ENCODE results near the gene SPDYE3.
"Not testable (repeated sequence)": the region's sequence is repeated elsewhere in the genome, so short reads cannot be mapped to it uniquely, and the experiment has no call there.

Gene SPDYE3, protein sequence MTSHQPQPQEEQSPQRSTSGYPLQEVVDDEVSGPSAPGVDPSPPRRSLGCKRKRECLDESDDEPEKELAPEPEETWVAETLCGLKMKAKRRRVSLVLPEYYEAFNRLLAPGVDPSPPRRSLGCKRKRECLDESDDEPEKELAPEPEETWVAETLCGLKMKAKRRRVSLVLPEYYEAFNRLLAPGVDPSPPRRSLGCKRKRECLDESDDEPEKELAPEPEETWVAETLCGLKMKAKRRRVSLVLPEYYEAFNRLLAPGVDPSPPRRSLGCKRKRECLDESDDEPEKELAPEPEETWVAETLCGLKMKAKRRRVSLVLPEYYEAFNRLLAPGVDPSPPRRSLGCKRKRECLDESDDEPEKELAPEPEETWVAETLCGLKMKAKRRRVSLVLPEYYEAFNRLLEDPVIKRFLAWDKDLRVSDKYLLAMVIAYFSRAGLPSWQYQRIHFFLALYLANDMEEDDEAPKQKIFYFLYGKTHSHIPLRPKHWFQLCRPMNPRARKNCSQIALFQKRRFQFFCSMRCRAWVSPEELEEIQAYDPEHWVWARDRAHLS

DNA sequence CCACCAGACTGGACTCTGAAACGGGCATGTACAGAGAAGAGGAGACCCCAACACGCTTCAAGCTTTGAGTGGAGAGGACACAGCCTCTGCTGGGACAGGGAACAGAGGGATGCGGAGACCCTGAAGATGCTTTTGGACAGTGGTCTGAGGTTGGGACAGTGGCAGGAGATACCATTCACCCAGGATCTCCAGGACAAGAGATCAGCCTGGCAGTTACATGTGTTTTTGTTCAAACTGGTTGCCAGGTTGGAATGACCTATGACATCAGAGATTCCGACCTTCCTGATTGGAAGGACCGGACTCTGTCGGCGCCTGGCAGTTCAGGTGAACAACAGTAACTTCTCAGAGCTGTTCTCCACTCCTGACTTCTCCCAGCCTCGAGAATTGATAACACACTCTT lies at the start of gene SPDYE3:
SPDYE3 (plus strand) TSS at position 301 of the 400 bp plus-strand sequence. CDS start 184 bp downstream, outside the sequence.
- not testable (repeated sequence) for DNase-seq

DNA sequence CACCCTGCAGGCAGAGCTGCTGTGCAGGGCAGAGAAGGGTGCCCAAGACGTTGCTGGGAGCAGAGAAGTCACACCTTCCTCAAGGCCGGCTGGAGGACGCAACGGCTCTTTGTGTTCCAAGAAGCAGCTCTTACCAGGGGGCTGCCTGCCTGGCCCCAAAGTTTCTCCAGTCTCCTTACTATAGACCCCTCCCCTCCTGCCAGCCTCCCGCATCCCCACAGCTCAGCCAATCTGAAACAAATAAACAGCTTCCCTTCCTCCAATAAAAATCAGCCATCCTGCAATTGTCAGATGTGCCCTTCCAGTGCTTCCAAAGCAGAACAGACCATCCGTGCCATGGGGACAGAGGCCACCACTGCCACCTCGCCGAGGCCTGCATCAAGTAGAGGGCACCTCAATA lies 47.5 kb upstream of the SPDYE3 start:
- DNase-seq: not testable (repeated sequence)

DNA sequence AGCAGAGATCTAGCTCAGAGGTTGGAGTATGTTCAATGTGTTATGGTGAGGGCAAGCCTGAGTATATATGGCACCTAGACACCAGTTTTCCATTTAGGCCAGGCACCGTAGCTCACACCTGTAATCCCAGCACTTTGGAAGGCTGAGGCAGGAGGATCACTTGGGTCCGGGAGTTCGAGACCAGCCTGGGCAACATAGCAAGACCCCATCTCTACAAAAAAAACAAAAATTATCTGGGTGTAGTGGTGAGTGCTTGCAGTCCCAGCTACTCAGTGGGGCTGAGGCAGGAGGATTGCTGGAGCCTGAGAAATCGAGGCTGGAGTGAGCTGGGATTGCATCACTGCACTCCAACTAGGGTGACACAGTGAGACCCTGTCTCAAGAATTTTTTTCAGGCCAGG lies 44.6 kb upstream of the SPDYE3 start:
- DNase-seq: not testable (repeated sequence)

DNA sequence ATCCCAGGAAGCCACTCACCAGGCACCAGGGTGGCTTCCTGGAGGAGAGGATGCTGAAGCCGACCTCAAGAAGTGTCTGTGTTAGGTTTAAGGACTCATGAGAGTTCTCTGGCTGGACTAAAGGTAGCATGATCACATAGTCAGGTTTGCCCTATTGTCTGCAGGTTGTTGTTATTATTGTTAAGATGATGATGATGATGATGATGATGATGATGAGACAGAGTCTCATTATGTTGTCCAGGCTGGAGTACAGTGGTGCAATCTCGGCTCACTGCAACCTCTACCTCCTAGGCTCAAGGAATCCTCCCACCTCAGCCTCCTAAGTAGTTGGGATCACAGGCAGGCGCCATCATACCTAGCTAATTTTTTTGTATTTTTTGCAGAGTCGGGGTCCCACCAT lies 43.3 kb upstream of the SPDYE3 start:
- not testable (repeated sequence) for DNase-seq

DNA sequence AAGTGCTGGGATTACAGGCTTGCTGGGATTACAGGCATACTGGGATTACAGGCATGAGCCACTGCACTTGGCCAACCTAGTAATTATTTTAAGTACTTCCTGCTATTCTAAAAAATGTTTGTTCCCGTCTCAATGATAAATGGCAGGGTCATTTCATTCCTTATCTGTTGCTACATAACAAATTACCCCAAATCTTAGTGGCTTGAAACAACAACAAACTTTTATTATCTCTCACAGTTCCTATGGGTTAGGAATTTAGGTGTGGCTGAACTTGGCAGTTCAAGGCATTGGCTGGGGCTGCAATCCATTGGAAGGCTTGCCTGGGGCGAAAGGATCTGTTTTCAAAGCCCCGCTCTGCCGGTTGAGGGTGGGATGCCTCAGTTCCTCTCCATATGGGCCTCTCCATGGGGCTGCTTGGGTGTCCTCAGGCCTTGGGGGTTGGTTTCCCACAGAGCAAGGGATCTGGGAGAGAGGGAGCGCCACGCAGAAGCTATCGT lies 42.8 kb upstream of the SPDYE3 start:
- not testable (repeated sequence) for DNase-seq

DNA sequence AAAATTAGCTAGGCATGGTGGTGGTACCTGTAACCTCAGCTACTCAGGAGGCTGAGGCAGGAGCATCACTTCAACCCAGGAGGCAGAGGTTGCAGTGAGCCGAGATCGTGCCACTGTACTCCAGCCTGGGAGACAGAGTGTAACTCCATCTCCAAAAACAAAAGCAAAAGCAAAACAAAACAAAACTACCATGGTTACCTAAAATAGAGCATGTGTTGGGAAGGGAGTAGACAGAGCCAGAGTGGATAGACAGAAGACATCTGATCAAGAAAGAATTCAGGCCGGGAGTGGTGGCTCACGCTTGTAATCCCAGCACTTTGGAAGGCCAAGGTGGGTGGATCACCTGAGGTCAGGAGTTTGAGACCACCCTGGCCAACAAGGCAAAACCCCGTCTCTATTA lies 41.7 kb upstream of the SPDYE3 start:
- not testable (repeated sequence) for DNase-seq

DNA sequence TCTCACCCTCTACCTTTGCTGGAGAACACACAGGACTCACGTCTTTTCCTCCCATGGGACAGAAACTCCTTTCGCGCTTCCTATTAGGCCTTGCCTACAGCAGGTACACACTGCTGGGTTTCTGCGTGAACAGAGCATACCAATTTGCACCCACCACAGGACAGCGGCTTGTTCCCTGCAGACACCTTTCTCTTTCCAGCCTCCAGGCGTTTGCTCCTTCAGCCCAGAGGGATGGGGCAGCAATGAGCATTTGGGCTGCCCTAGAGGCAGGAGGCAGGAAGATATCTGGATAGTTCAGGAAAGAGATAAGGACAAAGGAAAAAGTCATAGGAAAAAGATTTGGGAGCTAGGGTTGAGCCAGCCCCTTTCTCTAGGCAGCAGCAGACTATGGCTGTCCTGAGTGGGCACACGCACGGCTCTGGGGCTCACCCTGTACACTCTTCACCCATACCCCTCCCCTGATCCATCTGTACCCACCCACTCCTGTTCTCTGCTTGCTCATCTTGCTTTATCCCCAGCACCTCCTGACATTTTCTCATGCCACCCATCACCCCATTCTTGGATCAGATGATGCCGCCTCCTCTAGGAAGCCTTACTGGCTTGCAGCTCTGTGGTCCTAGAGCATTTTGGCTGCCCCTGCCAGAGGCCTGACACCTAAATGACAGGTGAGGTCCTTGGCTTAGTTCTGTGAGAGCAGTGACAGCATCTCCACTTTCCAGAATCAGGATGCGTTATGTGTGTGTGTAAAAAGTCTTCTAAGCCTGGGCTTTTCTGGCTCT lies 40.7 kb upstream of the SPDYE3 start:
- no peak for DNase-seq

DNA sequence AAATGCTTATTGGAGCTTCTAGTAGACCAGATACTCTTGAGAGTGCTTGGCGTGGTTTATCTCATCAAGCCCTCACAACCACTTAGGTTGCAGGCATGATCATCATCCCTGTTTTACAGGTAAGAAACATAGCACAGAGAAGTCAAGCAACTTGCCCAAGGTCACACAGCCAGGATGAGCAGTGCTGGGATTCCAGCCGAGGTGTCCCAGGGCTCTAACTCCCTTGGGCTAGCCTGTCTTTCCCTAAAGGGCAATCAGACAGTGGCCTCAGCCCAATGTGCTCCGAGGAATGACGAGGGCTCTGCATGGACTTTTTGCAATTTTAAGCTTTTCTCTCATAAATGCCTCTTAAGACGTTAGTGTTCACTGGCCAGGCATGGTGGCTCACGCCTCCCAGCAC lies 39.9 kb upstream of the SPDYE3 start:
- DNase-seq: no peak

DNA sequence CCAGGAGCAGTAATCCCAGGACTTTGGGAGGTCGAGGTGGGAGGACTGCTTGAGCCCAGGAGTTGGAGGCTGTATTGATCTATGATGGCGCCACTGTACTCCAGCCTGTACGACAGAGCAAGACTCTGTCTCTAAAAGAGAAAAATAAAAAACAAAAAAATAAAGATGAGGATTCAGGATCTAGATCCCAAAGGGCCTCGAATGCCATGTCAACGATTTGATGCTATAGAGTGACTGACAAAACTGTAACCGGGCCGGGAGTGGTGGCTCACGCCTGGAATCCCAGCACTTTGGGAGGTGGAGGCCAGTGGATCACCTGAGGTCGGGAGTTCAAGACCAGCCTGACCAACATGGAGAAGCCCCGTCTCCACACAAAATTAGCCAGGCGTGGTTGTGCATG lies 38.6 kb upstream of the SPDYE3 start:
- DNase-seq: not testable (repeated sequence)

DNA sequence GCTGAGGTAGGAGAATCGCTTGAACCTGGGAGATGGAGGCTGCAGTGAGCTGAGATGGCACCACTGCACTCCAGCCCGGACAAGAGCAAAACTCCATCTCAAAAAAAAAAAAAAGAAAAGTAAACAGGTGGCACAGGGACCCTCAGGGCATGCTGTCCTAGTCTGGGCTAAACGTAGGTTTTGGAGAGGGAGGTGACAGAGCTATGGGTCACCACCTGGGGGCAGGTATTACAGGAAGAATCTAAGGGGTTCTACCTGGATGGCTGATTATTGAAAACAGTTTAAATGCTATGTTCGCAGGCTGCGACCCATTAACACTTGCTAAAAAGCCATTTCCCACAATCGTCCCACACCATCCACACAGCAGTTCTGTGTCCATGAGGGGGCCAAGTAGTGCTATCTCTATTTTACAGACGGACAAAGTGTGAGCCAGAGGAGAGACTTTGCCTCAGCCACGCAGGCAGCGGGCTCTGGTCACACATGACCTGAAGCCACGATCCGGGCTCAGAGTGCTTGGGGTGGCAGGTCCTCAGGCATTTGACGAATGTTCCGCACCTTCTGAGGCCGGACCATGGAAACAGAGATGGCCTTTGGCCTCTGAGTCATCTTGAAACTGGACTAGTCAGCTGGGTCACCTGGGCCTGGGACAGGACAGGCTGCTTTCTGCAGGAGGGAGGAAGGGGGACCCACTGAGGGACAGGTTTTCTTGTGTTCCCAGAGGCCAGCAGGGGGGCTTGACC lies 38.0 kb upstream of the SPDYE3 start:
- peak; percentile 43 for DNase-seq

DNA sequence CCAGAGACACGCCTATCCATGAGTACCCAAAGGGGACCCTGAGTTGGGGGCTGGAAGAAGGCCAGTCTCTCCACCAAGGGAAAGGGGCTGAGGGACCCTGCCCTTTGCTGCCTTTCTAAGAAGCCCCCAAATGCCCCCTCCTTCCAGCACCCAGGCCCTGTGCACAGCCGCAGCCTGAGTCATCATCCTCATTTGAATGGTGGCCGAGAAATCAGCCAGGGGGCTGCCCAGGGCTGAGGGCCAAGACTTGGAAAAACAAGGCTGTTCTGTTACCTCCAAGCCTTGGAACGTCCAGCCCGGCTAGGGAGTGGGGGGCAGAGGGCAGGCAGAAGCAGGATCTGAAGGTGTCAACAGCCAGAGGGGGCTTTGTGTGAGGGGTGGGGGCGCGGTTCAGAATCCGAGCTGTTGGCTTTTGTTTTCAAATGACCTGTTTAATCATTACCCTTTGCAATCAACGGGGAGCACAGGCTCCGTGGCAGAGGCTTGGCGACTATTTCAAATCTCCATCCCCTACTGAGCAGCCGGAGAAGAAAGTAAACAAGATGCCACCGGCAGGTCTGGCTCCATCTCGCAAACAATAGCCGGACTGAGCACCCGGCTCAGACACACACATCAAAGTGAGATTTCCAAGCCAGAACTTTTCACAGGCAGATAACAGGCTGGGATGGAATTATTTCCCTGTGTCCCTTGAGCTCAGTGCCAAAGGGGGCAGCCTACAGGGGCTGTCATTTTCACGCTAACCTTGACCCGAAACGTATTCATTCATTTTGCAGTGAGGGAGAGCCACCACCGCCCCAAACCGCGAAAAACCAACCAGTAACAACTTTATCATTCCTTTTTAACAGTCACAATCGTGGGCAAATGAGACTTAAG lies 37.2 kb upstream of the SPDYE3 start:
- peak; percentile 8 for DNase-seq

DNA sequence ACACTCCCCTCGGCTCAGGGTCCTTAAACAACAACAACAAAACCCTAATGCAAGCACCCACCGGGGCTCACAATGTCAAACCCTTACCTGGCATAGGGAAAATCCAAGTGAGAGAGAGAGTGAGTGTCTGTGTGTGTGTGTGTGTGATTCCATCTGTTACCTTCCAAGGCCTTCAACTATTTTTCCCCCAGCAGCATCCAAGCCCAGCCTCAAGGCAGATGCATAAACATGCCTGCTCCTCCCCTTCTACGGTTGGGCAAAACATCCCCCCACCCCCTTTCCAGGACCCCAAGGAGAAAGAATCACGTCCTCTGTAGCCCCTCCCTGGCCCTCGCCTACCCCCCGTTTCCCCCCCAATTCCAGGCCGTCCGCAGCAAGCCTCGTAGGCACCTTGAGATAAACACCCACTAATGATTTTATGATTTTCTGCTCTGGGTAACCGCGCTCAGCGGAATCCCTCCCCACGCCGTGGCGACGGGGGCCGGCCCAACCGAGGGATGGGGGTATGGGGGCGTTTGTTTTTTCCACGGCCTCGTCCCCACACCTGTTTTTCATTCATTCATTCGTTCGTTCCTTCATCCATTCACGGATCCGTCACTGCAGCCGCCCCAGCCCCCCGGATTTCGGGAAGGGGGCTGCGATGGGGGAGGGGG lies 36.4 kb upstream of the SPDYE3 start:
- DNase-seq: not testable (repeated sequence)

DNA sequence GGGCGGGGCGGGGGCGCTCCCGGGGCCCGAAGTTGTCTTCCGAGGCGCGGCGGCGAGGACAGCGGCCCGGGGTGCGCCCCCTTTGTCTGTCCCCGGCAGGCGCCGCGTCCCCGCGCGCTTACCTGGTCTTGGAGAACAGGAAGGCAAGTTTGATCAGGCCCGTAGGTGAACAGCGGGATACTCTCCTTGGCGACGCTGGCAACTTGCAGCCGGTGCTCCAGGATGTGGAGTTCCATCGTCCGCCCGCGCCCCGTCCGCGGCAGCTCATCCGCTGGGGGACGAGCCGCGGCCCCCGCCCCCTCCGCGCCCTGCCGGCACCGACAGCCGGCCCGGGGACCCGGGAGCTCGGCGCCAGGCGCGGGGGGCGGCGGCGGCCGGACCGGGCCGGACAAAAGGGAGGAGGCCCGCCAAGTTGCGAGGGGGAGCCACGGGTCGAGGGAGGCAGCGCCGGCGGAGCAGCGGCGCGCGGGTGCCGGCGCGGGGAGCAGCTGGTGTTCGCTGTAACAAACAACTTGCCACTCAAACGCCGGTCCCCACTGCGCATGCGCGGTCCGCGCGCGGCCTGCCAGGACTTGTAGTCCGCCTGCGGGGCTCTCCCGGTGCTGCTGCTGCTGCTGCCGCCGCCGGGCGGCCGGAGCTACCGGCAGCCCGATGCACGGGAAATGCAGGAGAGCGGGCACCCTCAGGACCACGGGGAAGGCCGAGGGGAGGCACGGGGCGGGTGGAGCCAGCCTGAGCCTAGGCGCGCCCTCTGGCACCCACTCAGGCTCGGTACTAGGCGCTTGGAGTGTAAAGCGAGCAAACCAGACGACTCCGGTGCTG lies 35.6 kb upstream of the SPDYE3 start:
- peak; percentile 96 for DNase-seq

DNA sequence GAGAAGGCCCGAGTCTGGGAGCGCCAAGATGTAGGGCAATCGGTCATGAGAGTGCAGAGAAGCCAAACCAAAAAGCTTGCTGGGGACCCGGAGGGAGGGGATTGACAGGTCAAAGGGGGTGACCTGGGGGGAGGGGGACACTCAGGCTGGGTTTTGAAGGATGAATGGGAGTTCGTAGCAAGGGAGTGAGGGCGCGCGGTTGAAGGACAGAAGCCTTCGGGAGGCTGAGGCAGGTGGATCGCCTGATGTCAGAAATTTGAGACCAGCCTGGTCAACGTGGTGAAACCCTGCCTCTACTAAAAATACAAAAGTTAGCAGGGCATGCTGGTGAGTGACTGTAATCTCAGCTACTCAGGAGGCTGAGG lies 35.0 kb upstream of the SPDYE3 start:
- not testable (repeated sequence) for DNase-seq

DNA sequence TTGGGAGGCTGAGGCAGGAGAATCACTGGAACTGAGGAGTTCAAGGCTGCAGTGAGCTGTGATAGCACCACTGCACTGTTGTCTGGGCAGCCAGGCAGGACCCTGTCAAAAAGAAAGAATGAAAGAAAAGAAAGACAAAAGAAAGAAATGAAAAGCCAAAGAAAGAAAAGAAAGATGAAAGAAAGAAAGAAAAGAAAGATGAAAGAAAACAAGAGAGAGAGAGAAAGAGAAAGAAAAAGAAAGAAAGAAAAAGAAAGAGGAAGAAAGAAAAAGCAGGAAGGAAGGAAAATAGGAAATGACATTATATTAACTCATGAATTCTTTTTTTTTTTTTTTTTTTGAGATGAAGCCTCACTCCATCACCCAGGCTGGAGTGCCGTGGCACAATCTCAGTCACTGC lies 32.4 kb upstream of the SPDYE3 start:
- DNase-seq: no peak

DNA sequence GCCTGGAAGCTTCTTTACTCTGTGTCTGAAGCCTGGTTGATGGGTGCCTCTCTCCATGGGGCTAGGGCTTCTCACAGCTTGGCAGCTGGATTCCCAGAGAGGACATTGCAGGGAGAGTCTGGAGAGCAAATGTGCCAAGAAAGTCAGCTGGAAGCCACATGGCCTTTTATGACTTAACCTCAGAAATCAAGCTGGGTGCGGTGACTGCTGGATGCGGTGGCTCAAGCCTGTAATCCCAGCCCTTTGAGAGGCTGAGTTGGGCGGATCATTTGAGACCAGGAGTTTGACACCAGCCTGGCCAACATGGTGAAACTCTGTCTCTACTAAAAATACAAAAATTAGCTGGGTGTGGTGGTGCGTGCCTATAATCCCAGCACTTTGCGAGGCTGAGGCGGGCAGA lies 31.4 kb upstream of the SPDYE3 start:
- not testable (repeated sequence) for DNase-seq

DNA sequence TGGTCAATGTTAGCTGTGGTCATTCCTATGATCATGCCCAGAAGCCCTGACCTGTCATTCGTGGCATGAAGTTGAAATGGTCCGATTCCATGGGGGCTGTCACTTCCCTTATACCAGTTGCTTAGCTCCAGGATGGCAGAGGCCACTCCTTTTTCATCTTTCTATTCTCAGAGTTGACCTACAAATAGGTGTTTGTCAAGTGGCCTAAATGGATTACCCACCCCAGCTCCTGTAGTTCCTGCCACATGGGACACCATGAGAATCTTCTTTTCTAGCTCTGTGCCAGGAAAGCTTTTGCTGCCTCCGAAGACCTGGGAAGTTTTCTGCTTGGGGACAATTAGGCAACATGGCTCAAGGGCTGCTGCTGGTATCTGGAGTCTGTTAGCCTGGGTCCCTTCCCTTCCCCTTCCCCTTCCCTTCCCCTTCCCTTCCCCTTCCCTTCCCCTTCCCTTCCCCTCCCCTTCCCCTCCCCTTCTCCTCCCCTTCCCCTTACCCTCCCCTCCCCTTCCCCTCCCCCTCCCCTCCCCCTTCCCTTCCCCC lies 25.4 kb upstream of the SPDYE3 start:
- not testable (repeated sequence) for DNase-seq

DNA sequence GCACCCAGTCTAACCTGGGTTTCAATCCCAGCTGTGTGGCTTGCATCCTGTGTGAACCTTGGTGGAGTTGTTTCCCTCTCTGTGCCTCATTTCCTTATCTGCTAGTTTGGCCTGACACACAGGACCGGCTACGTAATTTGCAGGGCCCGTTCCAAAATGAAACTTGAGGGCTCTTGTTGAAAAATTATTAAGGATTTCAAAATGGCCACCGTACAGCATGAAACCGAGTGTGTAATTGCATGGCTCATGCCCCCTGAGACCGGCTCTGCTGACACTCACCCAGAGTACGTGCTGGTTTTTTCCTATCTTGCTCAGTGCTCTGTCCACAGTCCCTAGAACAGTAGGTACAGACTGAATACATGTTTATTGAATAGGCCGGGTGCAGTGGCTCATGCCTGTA lies 24.4 kb upstream of the SPDYE3 start:
- DNase-seq: not testable (repeated sequence)

DNA sequence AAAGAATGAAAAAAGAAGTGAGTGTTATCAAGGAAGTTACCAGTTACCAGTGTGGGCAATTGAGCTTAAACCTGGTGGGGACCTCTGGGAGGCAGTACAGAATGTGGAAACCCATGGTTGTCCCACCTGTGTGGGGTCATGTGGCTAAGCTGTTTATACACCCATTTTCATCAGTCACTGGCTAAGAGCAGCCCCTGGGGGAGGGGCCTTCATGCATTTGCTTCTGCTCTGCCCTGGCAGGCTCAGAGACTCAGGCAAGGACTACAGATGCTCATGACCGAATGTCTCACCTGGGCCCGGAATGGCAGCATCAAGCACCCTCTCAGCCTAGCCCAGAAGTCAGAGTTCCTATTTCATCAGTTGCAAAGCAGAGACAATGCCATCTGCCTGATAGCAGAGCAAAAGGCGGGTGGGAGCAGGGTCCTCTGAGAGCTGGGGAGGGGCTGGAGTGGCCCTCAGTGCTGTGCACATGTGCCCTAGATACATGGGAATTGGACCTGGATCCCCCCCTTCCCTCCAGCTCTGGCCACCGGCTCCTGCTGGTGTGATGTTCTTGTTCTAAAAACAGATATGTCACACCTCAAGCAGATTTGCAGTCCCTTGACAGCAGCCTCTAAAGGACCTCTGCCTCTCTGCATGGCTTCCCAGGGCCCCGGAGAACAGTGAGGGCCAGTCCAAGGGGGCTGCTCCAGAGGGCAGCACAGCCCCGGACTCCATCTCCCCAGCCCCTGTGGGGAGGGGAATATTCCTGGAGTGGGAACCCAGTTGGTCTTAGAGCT lies 20.1 kb upstream of the SPDYE3 start:
- not testable (repeated sequence) for DNase-seq

Data from hematopoietic multipotent progenitor cell treated with erythropoietin and hydrocortisone succinate and interleukin-3 and kit ligand, for 8 days (in vitro differentiated cells).